Peyer's patch (tissue), 4 donors: ENCODE results near the gene ARHGEF12.

Source experiments
- CTCF ChIP-seq, 6 experiments: fragments of 450-650 bp in 4 of 6; fragments of 200-600 bp in 2 of 6; sonication (generic) in 1 of 6; IDR thresholded peaks; one replicate each; pipeline ENCODE4 v1.5.1; 2017 to 2019; ENCODE audit warnings: antibody characterized with exemption in 6 of 6, mild to moderate bottlenecking in 3 of 6, moderate library complexity in 1 of 6
- POLR2A ChIP-seq, 2 donors: fragments of 450-650 bp; IDR thresholded peaks; one replicate each; pipeline ENCODE4 v1.5.1; 2017; ENCODE audit warnings: antibody characterized with exemption in 2 of 2, mild to moderate bottlenecking in 2 of 2, moderate library complexity in 2 of 2

GRCh38 chr11:120441592-120441991, 105.4 kb downstream of the ARHGEF12 start:
- TF ChIP-seq POLR2A (IDR thresholded peaks at IDR 0.05) (no peak), CTCF (IDR thresholded peaks at IDR 0.05) (no peak)
